Ishikawa (cell line): Measurements from ENCODE around the gene RNF20.

Experiments
- CEBPB ChIP-seq: IDR thresholded peaks from 2 replicates; pipeline ENCODE4 v1.6.1; 2012
- CREB1 ChIP-seq: IDR thresholded peaks from 2 replicates; pipeline ENCODE4 v1.6.1; 2012; ENCODE audit warnings: low read depth
- EGR1 ChIP-seq: IDR thresholded peaks from 2 replicates; pipeline ENCODE4 v1.6.1; 2012
- EP300 ChIP-seq: IDR thresholded peaks from 2 replicates; pipeline ENCODE4 v1.6.1; 2012; ENCODE audit warnings: borderline replicate concordance
- FOXM1 ChIP-seq: IDR thresholded peaks from 2 replicates; pipeline ENCODE4 v1.6.1; 2012; ENCODE audit warnings: low read depth, borderline replicate concordance
- MAX ChIP-seq: IDR thresholded peaks from 2 replicates; pipeline ENCODE4 v1.6.1; 2012
- NFIC ChIP-seq: IDR thresholded peaks from 2 replicates; pipeline ENCODE4 v1.6.1; 2012
- RAD21 ChIP-seq: IDR thresholded peaks from 2 replicates; pipeline ENCODE4 v1.6.1; 2012; ENCODE audit warnings: low read depth
- REST ChIP-seq: IDR thresholded peaks from 2 replicates; pipeline ENCODE4 v1.6.1; 2012; ENCODE audit warnings: low read depth, mild to moderate bottlenecking
- TAF1 ChIP-seq: IDR thresholded peaks from 2 replicates; pipeline ENCODE4 v1.6.1; 2012; ENCODE audit warnings: low read depth, mild to moderate bottlenecking
- TCF12 ChIP-seq: IDR thresholded peaks from 2 replicates; pipeline ENCODE4 v1.6.1; 2012; ENCODE audit warnings: low read depth
- TEAD4 ChIP-seq: IDR thresholded peaks from 2 replicates; pipeline ENCODE4 v1.6.1; 2012
- USF1 ChIP-seq: IDR thresholded peaks from 2 replicates; pipeline ENCODE4 v1.6.1; 2012
- YY1 ChIP-seq: IDR thresholded peaks from 2 replicates; pipeline ENCODE4 v1.6.1; 2012; ENCODE audit warnings: low read depth
- ZBTB7A ChIP-seq: IDR thresholded peaks from 2 replicates; pipeline ENCODE4 v1.6.1; 2012; ENCODE audit warnings: low read depth

The RNF20 gene

DNA sequence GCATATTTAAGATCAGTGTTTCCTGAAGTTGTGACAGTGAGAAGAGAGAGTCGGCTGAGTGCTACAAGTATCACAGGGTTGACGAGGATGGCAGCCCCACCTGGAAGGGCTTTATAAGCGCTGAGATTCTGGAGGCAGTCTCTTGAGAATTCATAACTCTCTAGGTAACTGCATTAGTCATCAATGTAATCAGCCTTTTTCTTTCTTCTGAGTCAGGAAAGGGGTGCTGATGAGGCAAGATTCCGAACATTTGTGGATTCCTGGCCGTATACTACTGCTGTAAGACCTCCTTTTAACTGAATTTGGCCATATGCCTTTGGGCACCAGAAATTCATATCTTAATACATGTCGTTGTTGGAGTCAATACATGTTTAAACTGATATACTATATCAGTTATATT, 6.6 kb upstream of the RNF20 start:
- TF ChIP-seq TEAD4 (no peak), RAD21 (no peak), YY1 (no peak), FOXM1 (no peak), ZBTB7A (no peak), REST (no peak), MAX (no peak), CREB1 (no peak), NFIC (no peak), USF1 (no peak), CEBPB (no peak), TAF1 (no peak), TCF12 (no peak), EGR1 (no peak), EP300 (no peak)

DNA sequence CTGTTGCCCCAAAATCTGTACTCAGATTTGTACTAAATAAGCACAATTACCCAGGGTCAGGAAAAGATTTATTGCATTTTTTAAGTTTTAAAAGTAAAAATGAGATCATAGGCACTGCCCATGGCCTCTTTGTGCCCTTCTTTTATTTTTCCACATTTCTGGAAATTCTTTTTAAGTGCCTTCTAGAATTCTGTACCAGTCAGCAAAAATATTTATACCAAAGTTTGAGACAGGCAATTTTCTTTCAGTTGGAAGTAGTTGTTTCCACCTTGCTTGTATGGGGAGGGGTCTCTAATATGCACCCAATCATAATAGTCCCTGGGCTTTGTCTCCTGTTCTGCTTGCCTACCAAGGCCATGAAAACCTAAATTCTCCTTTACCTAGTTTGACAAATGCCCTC, 5.6 kb upstream of the RNF20 start:
- TF ChIP-seq YY1 (no peak), RAD21 (no peak), TEAD4 (no peak), TAF1 (no peak), NFIC (no peak), EGR1 (no peak), ZBTB7A (no peak), MAX (no peak), REST (no peak), EP300 (no peak), CEBPB (no peak), TCF12 (no peak), USF1 (no peak), FOXM1 (no peak), CREB1 (no peak)

- no peak for TF ChIP-seq FOXM1
- TF ChIP-seq RAD21 = peak; percentile 77
Measured at GRCh38 chr9:101530076-101530711, 3.5 kb upstream of the RNF20 start.

DNA sequence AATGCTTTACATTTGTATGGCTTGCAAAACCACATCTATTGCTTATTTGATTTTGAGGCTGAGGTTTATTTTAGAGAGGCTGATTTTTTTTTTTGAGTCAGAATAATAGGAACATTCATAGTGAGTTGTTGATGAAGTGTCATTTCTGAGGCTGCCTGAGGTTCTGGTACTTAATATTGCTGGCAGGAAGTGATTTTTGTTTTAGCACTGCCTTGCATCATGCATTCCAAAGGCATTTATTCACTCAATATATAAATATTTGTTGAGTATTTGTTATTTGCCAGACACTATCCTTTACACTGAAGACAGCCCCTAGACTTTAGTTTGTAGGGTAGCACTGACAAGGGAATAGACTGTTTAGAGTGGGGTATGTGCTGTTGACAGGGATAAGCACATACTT, 2.7 kb downstream of the RNF20 start:
- TF ChIP-seq CEBPB = no peak
- no peak for TF ChIP-seq EP300
- no peak for TF ChIP-seq MAX
- TF ChIP-seq EGR1 = no peak
- no peak for TF ChIP-seq TEAD4
- no peak for TF ChIP-seq REST
- TF ChIP-seq ZBTB7A = no peak
- no peak for TF ChIP-seq CREB1
- no peak for TF ChIP-seq RAD21
- TF ChIP-seq TAF1 = no peak
